GM06990 (cell line): ENCODE results near the gene STEAP2.
A peak's percentile ranks its signal among the peaks of the same experiment; 100 is the strongest.

Source experiments
- DNase-seq: peaks from one replicate; pipeline ENCODE4 v3.0.0-alpha.2; 2011; ENCODE audit not compliant: insufficient read length; ENCODE audit errors: extremely low read depth
- H3K27me3 ChIP-seq: replicated peaks from 2 replicates; pipeline ENCODE4 v1.6.0; 2011; ENCODE audit warnings: low read length; ENCODE audit not compliant: control insufficient read depth, insufficient read depth
- H3K36me3 ChIP-seq: 2 replicates; pipeline ENCODE4 v1.5.1; 2011; ENCODE audit warnings: low read length; ENCODE audit not compliant: control insufficient read depth, insufficient read depth
- H3K4me3 ChIP-seq: replicated peaks from 2 replicates; pipeline ENCODE4 v1.5.1; 2011; ENCODE audit warnings: low read depth, mild to moderate bottlenecking, control low read depth, low read length
- CTCF ChIP-seq: IDR thresholded peaks from 2 replicates; pipeline ENCODE4 v1.5.1; 2011; ENCODE audit warnings: low read length, control low read depth, mild to moderate bottlenecking, inconsistent platforms; ENCODE audit not compliant: insufficient read depth, poor library complexity, severe bottlenecking

STEAP2 gene

DNA sequence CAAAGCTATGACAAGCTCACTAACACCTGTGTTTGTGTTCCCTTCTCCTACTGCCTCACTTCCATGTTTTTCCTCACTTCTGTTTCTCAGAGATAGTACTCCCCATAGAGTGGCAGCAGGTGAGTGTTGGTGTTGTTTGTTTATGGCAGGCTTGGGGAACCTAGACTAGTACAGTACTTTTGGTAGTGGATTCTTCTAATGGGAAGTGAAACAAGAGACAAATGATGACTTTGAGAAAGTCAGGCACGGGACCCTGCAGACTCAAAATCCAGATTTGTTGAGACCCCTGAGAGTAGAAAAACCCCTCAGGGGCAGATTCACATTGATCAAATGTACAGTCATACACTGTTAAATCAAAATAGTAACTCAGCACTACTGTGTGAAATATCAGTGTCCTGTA, 27.0 kb downstream of the STEAP2 start:
- DNase-seq = no peak
- H3K27me3 ChIP-seq = no peaks in the 10 kb centered on the region
- no peak overlapping the region for H3K4me3 ChIP-seq
- H3K36me3 ChIP-seq = no peaks in the 10 kb centered on the region
- TF ChIP-seq CTCF = no peak

DNA sequence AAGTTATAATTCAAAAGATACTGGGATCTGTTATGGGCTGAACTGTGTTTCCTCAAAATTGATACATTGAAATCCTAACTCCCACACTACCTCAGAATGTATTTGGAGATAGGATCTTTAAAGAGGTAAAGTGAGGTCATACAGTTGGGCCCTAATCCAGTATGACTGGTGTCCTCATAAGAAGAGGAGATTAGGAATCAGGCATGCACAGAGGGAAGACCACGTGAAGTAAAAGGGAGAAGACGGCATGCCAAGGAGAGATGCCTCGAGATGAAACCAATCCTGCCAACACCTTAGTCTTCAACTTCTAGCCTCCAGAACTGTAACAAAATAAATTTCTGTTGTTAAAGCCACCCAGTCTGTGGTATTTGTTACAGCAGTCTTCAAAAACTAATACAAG, 27.5 kb downstream of the STEAP2 start:
- H3K27me3 ChIP-seq = no peaks in the 10 kb centered on the region
- no peak for DNase-seq
- TF ChIP-seq CTCF = no peak
- H3K4me3 ChIP-seq = no peak overlapping the region
- H3K36me3 ChIP-seq = no peaks in the 10 kb centered on the region

GRCh38 chr7:90239625-90240228, 28.2 kb downstream of the STEAP2 start:
- Histone ChIP-seq H3K36me3 (no peaks in the 10 kb centered on the region), H3K27me3 (no peaks in the 10 kb centered on the region), H3K4me3 (no peak overlapping the region)
- no peak for DNase-seq
- no peak for TF ChIP-seq CTCF

DNA sequence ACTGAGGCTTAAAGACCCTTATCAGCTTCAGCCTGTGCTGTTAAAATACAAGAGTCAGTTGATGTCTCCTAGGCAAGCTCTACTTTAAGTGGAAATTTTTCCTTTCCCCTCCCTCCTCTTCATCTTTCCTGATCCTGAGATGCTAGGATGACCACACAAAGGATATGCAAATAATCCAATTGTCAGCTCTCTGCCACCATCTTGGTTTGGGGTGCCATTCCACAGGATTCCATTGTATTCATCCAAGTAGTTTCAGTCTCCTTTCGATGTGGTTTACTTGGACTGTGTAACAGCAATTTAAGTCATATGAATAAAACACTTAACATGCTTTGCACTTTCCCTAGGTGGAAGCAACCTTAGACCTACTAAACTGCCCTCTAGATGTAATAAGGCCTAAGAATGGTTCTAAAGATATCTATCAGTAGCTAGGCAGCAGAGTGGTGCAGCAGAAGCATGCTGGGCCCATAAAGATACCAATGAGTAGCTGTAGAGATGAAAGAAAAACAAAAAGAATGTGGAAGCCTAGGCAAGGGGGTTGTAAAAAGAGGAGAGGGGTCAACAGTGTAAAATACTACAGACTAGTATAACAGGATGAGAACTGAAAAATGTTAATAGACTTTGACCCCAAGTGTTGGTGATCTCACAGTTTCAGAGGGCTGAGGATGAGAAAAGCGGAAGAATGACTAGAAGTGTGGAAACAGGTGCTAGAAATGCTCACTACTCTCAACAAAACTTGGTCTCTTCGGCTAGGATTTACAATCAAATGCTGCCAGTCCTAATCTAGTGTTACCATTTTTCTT, 31.0 kb downstream of the STEAP2 start:
- peak; percentile 66 for DNase-seq

GRCh38 chr7:90243556-90243955, 32.0 kb downstream of the STEAP2 start:
- Histone ChIP-seq H3K27me3 (no peaks in the 10 kb centered on the region), H3K4me3 (no peak overlapping the region), H3K36me3 (no peaks in the 10 kb centered on the region)
- TF ChIP-seq CTCF = no peak
- DNase-seq = no peak

More for the DNA sequence above, 31.0 kb downstream of the STEAP2 start:
- no peaks in the 10 kb centered on the region for H3K27me3 ChIP-seq
- H3K36me3 ChIP-seq = no peaks in the 10 kb centered on the region
- no peak for TF ChIP-seq CTCF
- H3K4me3 ChIP-seq = no peak overlapping the region
